Thyroid gland (tissue), 4 donors: ENCODE measurements around the gene HSD17B10.
"Not testable (repeated sequence)": the region's sequence is repeated elsewhere in the genome, so short reads cannot be mapped to it uniquely, and the experiment has no call there.

ENCODE experiments used
- POLR2A ChIP-seq, 2 donors: fragments of 450-650 bp; IDR thresholded peaks; one replicate each; pipeline ENCODE4 v1.6.1; 2017; ENCODE audit warnings: antibody characterized with exemption in 2 of 2, mild to moderate bottlenecking in 2 of 2, moderate library complexity in 1 of 2
- TF ChIP-seq, protein P1 (sequence below), 6 experiments: fragments of 200-600 bp in 3 of 6; fragments of 450-650 bp in 3 of 6; sonication (generic) in 3 of 6; IDR thresholded peaks; one replicate each; pipeline ENCODE4 v1.5.1; 2016 to 2019; ENCODE audit warnings: antibody characterized with exemption in 6 of 6, mild to moderate bottlenecking in 2 of 6, inconsistent platforms in 1 of 6, moderate library complexity in 1 of 6

DNA sequence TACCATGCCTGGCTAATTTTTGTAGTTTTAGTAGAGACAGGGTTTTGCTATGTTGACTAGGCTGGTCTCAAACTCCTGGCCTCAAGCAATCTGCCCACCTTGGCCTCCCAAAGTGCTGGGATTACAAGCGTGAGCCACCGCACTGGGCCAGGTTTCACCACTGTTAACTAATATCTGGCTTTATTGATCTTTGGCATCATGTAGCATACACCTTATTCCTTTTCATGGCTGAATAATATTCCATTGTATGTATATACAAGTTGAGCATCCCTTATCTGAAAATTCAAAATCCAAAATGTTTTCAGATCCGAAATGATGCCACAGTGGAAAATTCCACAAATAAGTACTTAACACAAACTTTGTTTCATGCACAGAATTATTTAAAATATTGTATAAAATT, 34.5 kb upstream of the HSD17B10 start:
- TF ChIP-seq POLR2A (IDR thresholded peaks at IDR 0.05) = not testable (repeated sequence)
- TF ChIP-seq, protein P1, sequence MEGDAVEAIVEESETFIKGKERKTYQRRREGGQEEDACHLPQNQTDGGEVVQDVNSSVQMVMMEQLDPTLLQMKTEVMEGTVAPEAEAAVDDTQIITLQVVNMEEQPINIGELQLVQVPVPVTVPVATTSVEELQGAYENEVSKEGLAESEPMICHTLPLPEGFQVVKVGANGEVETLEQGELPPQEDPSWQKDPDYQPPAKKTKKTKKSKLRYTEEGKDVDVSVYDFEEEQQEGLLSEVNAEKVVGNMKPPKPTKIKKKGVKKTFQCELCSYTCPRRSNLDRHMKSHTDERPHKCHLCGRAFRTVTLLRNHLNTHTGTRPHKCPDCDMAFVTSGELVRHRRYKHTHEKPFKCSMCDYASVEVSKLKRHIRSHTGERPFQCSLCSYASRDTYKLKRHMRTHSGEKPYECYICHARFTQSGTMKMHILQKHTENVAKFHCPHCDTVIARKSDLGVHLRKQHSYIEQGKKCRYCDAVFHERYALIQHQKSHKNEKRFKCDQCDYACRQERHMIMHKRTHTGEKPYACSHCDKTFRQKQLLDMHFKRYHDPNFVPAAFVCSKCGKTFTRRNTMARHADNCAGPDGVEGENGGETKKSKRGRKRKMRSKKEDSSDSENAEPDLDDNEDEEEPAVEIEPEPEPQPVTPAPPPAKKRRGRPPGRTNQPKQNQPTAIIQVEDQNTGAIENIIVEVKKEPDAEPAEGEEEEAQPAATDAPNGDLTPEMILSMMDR (IDR thresholded peaks at IDR 0.05) = not testable (repeated sequence)
